GM21723 (cell line): ENCODE data around the gene FBXL2.
"Not testable (repeated sequence)": the region's sequence is repeated elsewhere in the genome, so short reads cannot be mapped to it uniquely, and the experiment has no call there.

ENCODE experiments used
- ATAC-seq: cut with Tn5 transposase; IDR thresholded peaks from one replicate; pipeline ENCODE4 v1.9.1; 2021; ENCODE audit warnings: mild to moderate bottlenecking, moderate library complexity; ENCODE audit not compliant: unreplicated experiment

FBXL2 gene

GRCh38 chr3:33426630-33427317 lies 149.5 kb downstream of the FBXL2 start:
- ATAC-seq = no peak

GRCh38 chr3:33428734-33429133 lies 151.5 kb downstream of the FBXL2 start:
- no peak for ATAC-seq

GRCh38 chr3:33429306-33429705 lies 152.1 kb downstream of the FBXL2 start:
- ATAC-seq = not testable (repeated sequence)

GRCh38 chr3:33430061-33430460 lies 152.8 kb downstream of the FBXL2 start:
- ATAC-seq = peak; percentile 43

- ATAC-seq = no peak
Measured at GRCh38 chr3:33430571-33430970, 153.3 kb downstream of the FBXL2 start.

GRCh38 chr3:33433843-33434242 lies 156.6 kb downstream of the FBXL2 start:
- no peak for ATAC-seq
